ENCODE measurements around the gene STAT2. TPM values are rescaled to one million over a fixed set of nuclear protein-coding genes. Genes with fewer than 3 reads are reported as not detected.

STAT2 gene
- total and polyA plus RNA-seq, 2 of the 13 experiments (the other 11 are each of a cell fraction or from before 2014, with no cell fraction given), result 43.5 to 84.6 TPM

GRCh38 chr12:56304872-56305590 is 54.9 kb downstream of the STAT2 start (continued):
- no peak for TF ChIP-seq HNF1B (CRISPR knock-in tag; IDR thresholded peaks at IDR 0.05)
- TF ChIP-seq ZNF143 (CRISPR knock-in tag; IDR thresholded peaks at IDR 0.05), result no peak
- TF ChIP-seq ZNF547 (CRISPR knock-in tag; IDR thresholded peaks at IDR 0.05), result no peak
- no peak for TF ChIP-seq FOXM1 (CRISPR knock-in tag; IDR thresholded peaks at IDR 0.05)
- TF ChIP-seq SOX13 (IDR thresholded peaks at IDR 0.05), result no peak
- TF ChIP-seq SOX13 (CRISPR knock-in tag; conservative IDR thresholded peaks at IDR 0.05 in 1 of 2, IDR thresholded peaks at IDR 0.05 in 1 of 2), result no peak

- peaks cover 5% of the 10 kb centered on the region for H3K79me2 ChIP-seq (ENCODE audit: insufficient read depth, low read length)
- no peak for ATAC-seq
- no peak overlapping the region for H2AFZ ChIP-seq (ENCODE audit: low read length)
- peaks cover 31% of the 10 kb centered on the region for H3K4me1 ChIP-seq (ENCODE audit: insufficient read depth, low read length)
- no peaks in the 10 kb centered on the region for H3K9me3 ChIP-seq (ENCODE audit: low read length)
- H3K27me3 ChIP-seq (ENCODE audit: control insufficient read depth in 1 of 2, insufficient read depth in 2 of 2, low read length in 2 of 2), result no peaks in the 10 kb centered on the region; a peak in 1 of 5 replicates
- no peak for FAIRE-seq
- intact Hi-C loops (cut with micrococcal nuclease; ENCODE audit: unreplicated experiment), result no loop called here
- H3K36me3 ChIP-seq (replicated peaks in 1 of 2; ENCODE audit: control insufficient read depth in 1 of 2, insufficient read depth in 2 of 2, low read length in 2 of 2), result peaks cover 4 to 15% of the 10 kb centered on the region in 2 experiments; a peak in 3 of 5 replicates
- no peak for DNase-seq (ENCODE audit: low spot score)
- no peaks in the 10 kb centered on the region for H4K20me1 ChIP-seq (ENCODE audit: insufficient read depth, low read length)
- no peak overlapping the region for H3K27ac ChIP-seq (ENCODE audit: extremely low read length, insufficient read depth, low read length)
- WGBS (ENCODE audit: low lambda C conversion rate), result 100% methylated on average over 3 of the region's 3 CpGs
- TF ChIP-seq ZNF318 (CRISPR knock-in tag; IDR thresholded peaks at IDR 0.05) (no peak), IKZF4 (CRISPR knock-in tag; IDR thresholded peaks at IDR 0.05; ENCODE audit: borderline replicate concordance, low read depth, not compliant biosample characterization) (no peak)
- H3K4me2 ChIP-seq (ENCODE audit: low read depth, low read length), result no peak overlapping the region
- BruUV-seq (replicated peaks), result no TSS peak
- no peak overlapping the region for H3K9ac ChIP-seq (ENCODE audit: insufficient read depth, low read depth, low read length)
- in situ Hi-C loops (cut with HindIII; ENCODE audit: extremely low pct_ligation_motif_present, low pct_unique_long_range_greater_than_20kb), result no loop called here
- POLR2A ChIA-PET, result interaction anchor here (1.5 kb wide), 1 partner anchor 12 kb away, joined by 7 read pairs; the partner anchor contains the start of gene CNPY2
- CTCF ChIA-PET (ENCODE audit: low intra/inter-chr PET ratio, low total read pairs), result no interaction called here
- no peak overlapping the region for H3K4me3 ChIP-seq (replicated peaks in 1 of 3; ENCODE audit: insufficient read depth in 1 of 3, low read depth in 2 of 3, low read length in 3 of 3)
Measured at GRCh38 chr12:56304276-56304675, 55.6 kb downstream of the STAT2 start.
